OCI-LY1 (cell line): ENCODE measurements around the gene MATN3.

Experiments
- EZH2 ChIP-seq: fragments of 200-600 bp; sonication (generic), shearing (Covaris generic); IDR thresholded peaks from 2 replicates; pipeline ENCODE4 v1.8.0; 2017; ENCODE audit warnings: borderline replicate concordance, mixed run types, mild to moderate bottlenecking, antibody characterized with exemption, low read length, moderate library complexity, mixed read lengths
- TF ChIP-seq, protein P1 (sequence below): fragments of 200-600 bp; sonication (generic), shearing (Covaris generic); IDR thresholded peaks from 2 replicates; pipeline ENCODE4 v1.5.1; 2017; ENCODE audit warnings: mild to moderate bottlenecking, antibody characterized with exemption, low read length, moderate library complexity, mixed read lengths

DNA sequence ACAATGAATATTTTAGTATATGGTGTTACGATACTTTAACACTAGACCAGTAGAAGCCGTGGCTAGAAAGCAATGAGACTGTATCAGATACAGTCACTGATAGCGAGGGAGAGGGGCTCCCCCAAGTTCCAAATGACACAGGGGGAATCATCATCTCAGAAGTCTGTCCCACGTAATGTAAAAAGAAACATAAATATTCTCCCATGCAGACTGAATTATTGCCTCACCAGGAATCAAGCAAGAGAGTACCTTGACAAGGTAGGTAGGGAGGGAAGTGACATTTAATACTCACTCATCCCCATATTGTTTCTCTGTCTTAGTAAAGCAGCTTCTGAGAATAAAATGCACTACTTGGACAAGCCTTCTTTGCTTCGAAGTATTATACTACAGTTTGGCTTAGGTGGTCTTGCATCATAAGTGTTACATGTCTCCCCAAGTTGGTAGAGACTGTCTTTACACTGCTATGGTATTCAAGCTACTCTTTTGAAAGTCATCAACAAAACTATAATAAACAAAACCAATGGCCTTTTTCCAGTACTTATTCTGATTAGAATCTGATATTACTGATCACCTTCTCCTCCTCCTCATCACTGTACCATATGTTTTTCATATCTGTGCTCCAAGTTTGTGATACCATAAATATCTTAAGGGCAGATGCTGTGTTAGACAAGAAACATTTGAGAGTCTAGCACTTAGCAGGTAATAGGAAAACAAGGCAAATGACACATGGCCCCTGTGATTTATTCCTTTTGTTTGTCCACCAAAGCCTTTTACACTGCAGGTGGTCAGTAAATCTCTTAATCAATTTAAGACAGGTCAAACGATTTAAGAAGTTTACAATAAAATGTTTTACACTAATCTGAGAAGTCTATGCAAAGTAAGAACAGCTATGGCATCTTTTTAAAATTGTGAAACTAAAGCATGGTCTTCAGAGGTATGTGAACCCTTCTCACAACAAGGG is 36.3 kb upstream of the MATN3 start:
- TF ChIP-seq, protein P1, sequence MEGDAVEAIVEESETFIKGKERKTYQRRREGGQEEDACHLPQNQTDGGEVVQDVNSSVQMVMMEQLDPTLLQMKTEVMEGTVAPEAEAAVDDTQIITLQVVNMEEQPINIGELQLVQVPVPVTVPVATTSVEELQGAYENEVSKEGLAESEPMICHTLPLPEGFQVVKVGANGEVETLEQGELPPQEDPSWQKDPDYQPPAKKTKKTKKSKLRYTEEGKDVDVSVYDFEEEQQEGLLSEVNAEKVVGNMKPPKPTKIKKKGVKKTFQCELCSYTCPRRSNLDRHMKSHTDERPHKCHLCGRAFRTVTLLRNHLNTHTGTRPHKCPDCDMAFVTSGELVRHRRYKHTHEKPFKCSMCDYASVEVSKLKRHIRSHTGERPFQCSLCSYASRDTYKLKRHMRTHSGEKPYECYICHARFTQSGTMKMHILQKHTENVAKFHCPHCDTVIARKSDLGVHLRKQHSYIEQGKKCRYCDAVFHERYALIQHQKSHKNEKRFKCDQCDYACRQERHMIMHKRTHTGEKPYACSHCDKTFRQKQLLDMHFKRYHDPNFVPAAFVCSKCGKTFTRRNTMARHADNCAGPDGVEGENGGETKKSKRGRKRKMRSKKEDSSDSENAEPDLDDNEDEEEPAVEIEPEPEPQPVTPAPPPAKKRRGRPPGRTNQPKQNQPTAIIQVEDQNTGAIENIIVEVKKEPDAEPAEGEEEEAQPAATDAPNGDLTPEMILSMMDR: no peak
- TF ChIP-seq EZH2: no peak
